HEK293T (cell line): ENCODE measurements around the gene GRK7.

Experiments
- ELF4 ChIP-seq: fragments of 450-650 bp; IDR thresholded peaks from 2 replicates; pipeline ENCODE4 v1.6.1; 2017; ENCODE audit warnings: antibody characterized with exemption
- FOXA1 ChIP-seq: fragments of 450-650 bp; IDR thresholded peaks from 2 replicates; pipeline ENCODE4 v1.6.1; 2016; ENCODE audit warnings: mild to moderate bottlenecking
- FOXM1 ChIP-seq: fragments of 450-650 bp; IDR thresholded peaks from 2 replicates; pipeline ENCODE4 v1.6.1; 2017; ENCODE audit warnings: mild to moderate bottlenecking, borderline replicate concordance
- NFRKB ChIP-seq: fragments of 450-650 bp; IDR thresholded peaks from 2 replicates; pipeline ENCODE4 v1.6.1; 2016; ENCODE audit warnings: mild to moderate bottlenecking, moderate library complexity
- PKNOX1 ChIP-seq: fragments of 450-650 bp; IDR thresholded peaks from 2 replicates; pipeline ENCODE4 v1.6.1; 2016
- SP1 ChIP-seq: fragments of 450-650 bp; IDR thresholded peaks from 2 replicates; pipeline ENCODE4 v1.6.1; 2017
- SUZ12 ChIP-seq: fragments of 450-650 bp; IDR thresholded peaks from 2 replicates; pipeline ENCODE4 v1.6.1; 2016; ENCODE audit warnings: mild to moderate bottlenecking
- TARDBP ChIP-seq: fragments of 450-650 bp; IDR thresholded peaks from 2 replicates; pipeline ENCODE4 v1.6.1; 2016
- ZNF384 ChIP-seq: fragments of 450-650 bp; IDR thresholded peaks from 2 replicates; pipeline ENCODE4 v1.6.1; 2016

GRCh38 chr3:141754032-141754431 lies 9.2 kb upstream of the GRK7 start:
- no peak for TF ChIP-seq FOXM1
- TF ChIP-seq ELF4 = no peak
- TF ChIP-seq NFRKB = no peak
- TF ChIP-seq SUZ12 = no peak
- no peak for TF ChIP-seq ZNF384
- no peak for TF ChIP-seq PKNOX1
- TF ChIP-seq TARDBP = no peak
- no peak for TF ChIP-seq FOXA1
- TF ChIP-seq SP1 = no peak
